Epithelial cell of proximal tubule (primary cell): ENCODE data around the gene FAM120A. TPM values are rescaled to one million over a fixed set of nuclear protein-coding genes. Genes with fewer than 3 reads are reported as not detected.

Experiments used
- DNase-seq: peaks from one replicate; pipeline ENCODE4 v3.0.0-alpha.2; 2011; ENCODE audit warnings: low read depth
- H3K4me3 ChIP-seq: 2 replicates; pipeline ENCODE4 v1.5.1; 2011; ENCODE audit warnings: low read depth, mild to moderate bottlenecking, low read length
- CTCF ChIP-seq: conservative IDR thresholded peaks from 2 replicates; pipeline ENCODE4 v1.5.1; 2012; ENCODE audit warnings: low read depth, mild to moderate bottlenecking, low read length
- total RNA-seq: library from RNA; depleted of rRNA; stranded (reverse); fragments of >200 nt; gene quantifications from 2 replicates; pipeline ENCODE4 v1.2.3, GENCODE V29; 2015

The FAM120A gene
- total RNA-seq, 1 donor from 2014 or later, result 71.0 TPM

DNA sequence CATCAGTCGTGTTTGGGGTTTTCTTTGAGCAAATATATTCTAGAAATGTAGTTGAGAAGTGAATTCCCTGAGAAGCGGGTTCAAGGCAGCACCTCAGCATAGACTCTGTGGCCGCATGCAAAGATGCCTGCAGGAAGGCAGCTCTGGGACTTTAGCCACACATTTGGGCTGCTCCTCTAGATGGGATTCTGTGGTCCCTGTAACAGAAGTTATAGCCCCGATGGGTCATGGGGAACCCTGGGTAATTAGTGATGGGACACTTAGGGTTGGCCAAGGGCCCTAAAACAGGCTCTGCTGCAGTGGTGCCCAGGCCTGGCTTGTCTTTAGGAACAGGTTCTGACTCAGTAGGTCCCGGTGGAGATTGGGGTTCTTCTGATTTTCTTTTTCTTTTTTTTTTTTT is 161.7 kb downstream of the FAM120A start:
- no peak for TF ChIP-seq CTCF
- no peak for DNase-seq
- H3K4me3 ChIP-seq, result no peak overlapping the region

DNA sequence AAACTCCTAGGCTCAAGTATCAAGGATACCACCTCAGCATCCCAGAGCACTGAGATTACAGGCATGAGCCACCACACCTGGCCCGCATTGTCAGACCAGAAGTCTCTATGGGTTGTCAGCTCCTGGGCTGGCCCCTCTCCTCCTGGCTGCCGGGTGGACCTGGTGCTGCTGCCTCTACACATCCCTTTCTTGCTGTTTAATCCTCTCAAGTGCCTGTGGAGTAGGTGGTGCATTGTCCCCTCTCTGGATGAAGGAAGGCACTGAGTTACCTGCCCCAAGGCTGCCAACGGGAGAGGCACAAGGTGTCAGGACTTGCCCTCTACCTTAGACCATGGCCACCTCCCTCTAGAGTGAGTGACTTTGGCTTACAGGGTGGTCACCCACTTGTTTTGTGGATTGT is 162.3 kb downstream of the FAM120A start:
- no peak overlapping the region for H3K4me3 ChIP-seq
- no peak for TF ChIP-seq CTCF
- DNase-seq, result no peak

- TF ChIP-seq CTCF, result no peak
- no peak overlapping the region for H3K4me3 ChIP-seq
- no peak for DNase-seq
Measured at GRCh38 chr9:93614830-93615468, 163.5 kb downstream of the FAM120A start.

Other genes with a start within 250 kb of the FAM120A start
- gene FAM120AOS, start 1.9 kb downstream of the FAM120A start, total RNA-seq, result 31.4 and 38.6 TPM in 2 replicates
- gene PHF2, start 124.9 kb downstream of the FAM120A start, total RNA-seq, result 11.4 and 16.2 TPM in 2 replicates